DOHH2 (cell line): ENCODE measurements around the gene KMT2C.
"Not testable (repeated sequence)": the region's sequence is repeated elsewhere in the genome, so short reads cannot be mapped to it uniquely, and the experiment has no call there.

ENCODE experiments used
- H3F3A ChIP-seq: fragments of 200-600 bp; sonication (generic), shearing (Covaris generic); 2 replicates; pipeline ENCODE4 v1.6.0; 2016; ENCODE audit warnings: antibody characterized with exemption, mild to moderate bottlenecking; ENCODE audit not compliant: control insufficient read depth, insufficient read depth
- H3K27ac ChIP-seq: fragments of 200-600 bp; sonication (generic); 2 replicates; pipeline ENCODE4 v1.5.1; 2014; ENCODE audit warnings: low read depth, mild to moderate bottlenecking, low read length, moderate library complexity
- H3K27me3 ChIP-seq: fragments of 200-600 bp; sonication (generic); 2 replicates; pipeline ENCODE4 v1.6.1; 2014; ENCODE audit warnings: mild to moderate bottlenecking, low read length, mixed read lengths; ENCODE audit not compliant: control insufficient read depth
- H3K36me3 ChIP-seq: fragments of 200-600 bp; sonication (generic); 2 replicates; pipeline ENCODE4 v1.6.1; 2014; ENCODE audit warnings: mild to moderate bottlenecking, low read length, moderate library complexity, mixed read lengths; ENCODE audit not compliant: control insufficient read depth
- H3K4me1 ChIP-seq: fragments of 200-600 bp; sonication (generic); 2 replicates; pipeline ENCODE4 v1.6.1; 2014; ENCODE audit warnings: mild to moderate bottlenecking, low read length, mixed read lengths; ENCODE audit not compliant: control insufficient read depth
- H3K4me2 ChIP-seq: fragments of 200-600 bp; sonication (generic); 2 replicates; pipeline ENCODE4 v1.6.0; 2014; ENCODE audit warnings: mild to moderate bottlenecking, low read length, moderate library complexity
- H3K4me3 ChIP-seq: fragments of 200-600 bp; sonication (generic); 2 replicates; pipeline ENCODE4 v1.5.1; 2014; ENCODE audit warnings: mild to moderate bottlenecking, low read length, mixed read lengths
- H3K79me2 ChIP-seq: fragments of 200-600 bp; sonication (generic); 2 replicates; pipeline ENCODE4 v1.6.1; 2014; ENCODE audit warnings: mild to moderate bottlenecking, low read length, mixed read lengths; ENCODE audit not compliant: control insufficient read depth
- H3K9me2 ChIP-seq: fragments of 200-600 bp; sonication (generic); replicated peaks from 2 replicates; pipeline ENCODE4 v1.6.1; 2014; ENCODE audit warnings: mild to moderate bottlenecking, low read length, mixed read lengths; ENCODE audit not compliant: control insufficient read depth
- H3K9me3 ChIP-seq: fragments of 200-600 bp; sonication (generic); 2 replicates; pipeline ENCODE4 v1.6.1; 2014; ENCODE audit warnings: antibody characterized with exemption, low read length, mixed read lengths; ENCODE audit not compliant: control insufficient read depth, insufficient read depth
- H4K20me1 ChIP-seq: fragments of 200-600 bp; sonication (generic); 2 replicates; pipeline ENCODE4 v1.6.0; 2014; ENCODE audit warnings: low read depth, mild to moderate bottlenecking, antibody characterized with exemption, low read length, moderate library complexity; ENCODE audit not compliant: control insufficient read depth, insufficient read depth
- EZH2phosphoT487 ChIP-seq: fragments of 200-600 bp; sonication (generic); IDR thresholded peaks from 2 replicates; pipeline ENCODE4 v1.6.1; 2017; ENCODE audit warnings: borderline replicate concordance, mild to moderate bottlenecking, antibody characterized with exemption, low read length, moderate library complexity, mixed read lengths
- TF ChIP-seq, protein P1 (sequence below): fragments of 200-600 bp; sonication (generic); IDR thresholded peaks from one replicate; pipeline ENCODE4 v1.5.1; 2014; ENCODE audit warnings: antibody characterized with exemption, mild to moderate bottlenecking, low read depth, low read length; ENCODE audit not compliant: poor library complexity, severe bottlenecking

Gene KMT2C

DNA sequence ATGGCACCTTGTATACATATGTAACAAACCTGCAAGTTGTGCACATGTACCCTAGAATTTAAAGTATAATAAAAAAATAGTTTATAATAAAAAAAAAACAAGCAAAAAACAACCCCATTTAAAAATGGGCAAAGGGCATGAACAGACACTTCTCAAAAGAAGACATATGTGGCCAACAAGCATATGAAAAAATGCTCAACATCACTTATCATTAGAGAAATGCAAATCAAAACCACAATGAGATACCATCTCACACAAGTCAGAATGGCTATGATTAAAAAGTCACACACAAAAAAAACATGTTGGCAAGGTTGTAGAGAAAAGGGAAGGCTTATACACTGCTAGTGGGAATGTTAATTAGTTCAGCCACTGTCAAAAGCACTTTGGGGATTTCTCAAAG is 14.9 kb downstream of the KMT2C start:
- peaks cover 100% of the 10 kb centered on the region for H3K79me2 ChIP-seq
- peaks cover 10% of the 10 kb centered on the region for H3F3A ChIP-seq
- peaks cover 21% of the 10 kb centered on the region for H3K9me3 ChIP-seq
- H4K20me1 ChIP-seq: peaks cover 17% of the 10 kb centered on the region; the same call in 1 of the 2 replicates
- H3K27ac ChIP-seq, H3K9me2 ChIP-seq, H3K4me3 ChIP-seq, H3K27me3 ChIP-seq: not testable (repeated sequence)
- H3K4me2 ChIP-seq: peak overlapping the region; percentile 25
- peaks cover 24% of the 10 kb centered on the region for H3K36me3 ChIP-seq
- H3K4me1 ChIP-seq: peaks cover 27% of the 10 kb centered on the region

- Histone ChIP-seq H4K20me1 (peaks cover 13% of the 10 kb centered on the region; the same call in 1 of the 2 replicates), H3K36me3 (peaks cover 23% of the 10 kb centered on the region), H3K27ac (peak overlapping the region; percentile 43), H3K27me3 (no peaks in the 10 kb centered on the region), H3K9me3 (peaks cover 21% of the 10 kb centered on the region), H3K4me3 (peak overlapping the region; percentile 26), H3K4me1 (peaks cover 27% of the 10 kb centered on the region), H3F3A (peaks cover 10% of the 10 kb centered on the region), H3K4me2 (peak overlapping the region; percentile 42), H3K9me2 (no peaks in the 10 kb centered on the region), H3K79me2 (peaks cover 100% of the 10 kb centered on the region)
- no peak for TF ChIP-seq EZH2phosphoT487
- TF ChIP-seq, protein P1, sequence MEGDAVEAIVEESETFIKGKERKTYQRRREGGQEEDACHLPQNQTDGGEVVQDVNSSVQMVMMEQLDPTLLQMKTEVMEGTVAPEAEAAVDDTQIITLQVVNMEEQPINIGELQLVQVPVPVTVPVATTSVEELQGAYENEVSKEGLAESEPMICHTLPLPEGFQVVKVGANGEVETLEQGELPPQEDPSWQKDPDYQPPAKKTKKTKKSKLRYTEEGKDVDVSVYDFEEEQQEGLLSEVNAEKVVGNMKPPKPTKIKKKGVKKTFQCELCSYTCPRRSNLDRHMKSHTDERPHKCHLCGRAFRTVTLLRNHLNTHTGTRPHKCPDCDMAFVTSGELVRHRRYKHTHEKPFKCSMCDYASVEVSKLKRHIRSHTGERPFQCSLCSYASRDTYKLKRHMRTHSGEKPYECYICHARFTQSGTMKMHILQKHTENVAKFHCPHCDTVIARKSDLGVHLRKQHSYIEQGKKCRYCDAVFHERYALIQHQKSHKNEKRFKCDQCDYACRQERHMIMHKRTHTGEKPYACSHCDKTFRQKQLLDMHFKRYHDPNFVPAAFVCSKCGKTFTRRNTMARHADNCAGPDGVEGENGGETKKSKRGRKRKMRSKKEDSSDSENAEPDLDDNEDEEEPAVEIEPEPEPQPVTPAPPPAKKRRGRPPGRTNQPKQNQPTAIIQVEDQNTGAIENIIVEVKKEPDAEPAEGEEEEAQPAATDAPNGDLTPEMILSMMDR: no peak
These were observed 16.1 kb downstream of the KMT2C start for GRCh38 chr7:152419473-152420429.

- H3K4me1 ChIP-seq: peaks cover 8% of the 10 kb centered on the region
- peaks cover 13% of the 10 kb centered on the region; the same call in 1 of the 2 replicates for H4K20me1 ChIP-seq
- TF ChIP-seq, protein P1: no peak
- no peak for TF ChIP-seq EZH2phosphoT487
- H3K4me2 ChIP-seq: no peak overlapping the region
- no peaks in the 10 kb centered on the region for H3K9me3 ChIP-seq
- H3K36me3 ChIP-seq: no peaks in the 10 kb centered on the region
- H3K4me3 ChIP-seq: no peak overlapping the region
- H3K27ac ChIP-seq: no peak overlapping the region
- peaks cover 2% of the 10 kb centered on the region for H3F3A ChIP-seq
- no peaks in the 10 kb centered on the region for H3K9me2 ChIP-seq
- H3K79me2 ChIP-seq: peaks cover 99% of the 10 kb centered on the region
- no peaks in the 10 kb centered on the region for H3K27me3 ChIP-seq
These were observed 21.0 kb downstream of the KMT2C start for GRCh38 chr7:152414779-152415178.

DNA sequence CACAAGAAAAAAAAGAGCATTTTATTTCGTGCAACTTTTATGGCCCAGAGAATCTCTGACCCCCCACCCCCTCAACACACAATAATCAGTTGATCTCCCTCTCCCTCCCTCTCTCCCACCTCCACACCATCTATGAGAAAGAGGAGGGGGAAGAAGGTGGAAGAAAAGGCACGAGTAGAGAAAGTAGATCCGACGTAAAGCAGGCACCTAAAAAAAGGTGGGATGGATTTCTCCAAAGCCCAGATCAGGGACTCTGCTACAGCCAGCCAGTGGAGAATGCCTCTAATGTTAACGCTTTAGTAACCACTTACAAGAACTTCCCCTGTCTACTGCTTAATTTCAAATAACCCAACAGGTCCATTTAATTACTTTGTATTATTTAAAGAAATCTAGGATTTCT is 24.4 kb downstream of the KMT2C start:
- H3K9me3 ChIP-seq: no peaks in the 10 kb centered on the region
- no peak overlapping the region for H3K4me3 ChIP-seq
- TF ChIP-seq EZH2phosphoT487: no peak
- TF ChIP-seq, protein P1: no peak
- no peaks in the 10 kb centered on the region for H3K4me1 ChIP-seq
- H3K36me3 ChIP-seq: no peaks in the 10 kb centered on the region
- H3K27ac ChIP-seq: no peak overlapping the region
- no peaks in the 10 kb centered on the region for H3K27me3 ChIP-seq
- peaks cover 5% of the 10 kb centered on the region; the same call in 1 of the 2 replicates for H4K20me1 ChIP-seq
- peaks cover 96% of the 10 kb centered on the region for H3K79me2 ChIP-seq
- no peak overlapping the region for H3K4me2 ChIP-seq
- no peaks in the 10 kb centered on the region for H3K9me2 ChIP-seq
- H3F3A ChIP-seq: no peaks in the 10 kb centered on the region
